ENCODE results near the gene CDK8.
"Not testable (repeated sequence)": the region's sequence is repeated elsewhere in the genome, so short reads cannot be mapped to it uniquely, and the experiment has no call there.

CDK8 gene

DNA sequence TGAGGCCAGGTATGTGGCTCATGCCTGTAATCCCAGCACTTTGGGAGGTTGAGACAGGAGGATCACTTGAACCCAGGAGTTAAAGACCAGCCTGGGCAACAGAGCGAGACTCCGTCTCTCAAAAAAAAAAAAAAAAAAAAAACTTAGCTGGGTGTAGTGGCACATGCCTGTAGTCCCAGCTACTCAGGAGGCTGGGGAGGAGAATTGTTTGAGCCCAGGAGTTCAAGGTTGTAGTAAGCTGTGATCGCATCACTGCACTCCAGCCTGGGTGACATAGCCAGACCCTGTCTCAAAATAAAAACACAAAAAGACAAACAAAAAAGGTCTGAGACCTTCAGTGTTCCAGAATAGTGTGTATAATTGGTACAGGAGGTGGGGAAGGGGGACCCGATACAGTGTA is 1.9 kb upstream of the CDK8 start:
- not testable (repeated sequence) for H3K4me3 ChIP-seq (ENCODE audit: insufficient read depth, low read depth, low read length, poor library complexity, severe bottlenecking); H3K27me3 ChIP-seq (replicated peaks; ENCODE audit: control insufficient read depth, insufficient read depth, low read length, poor library complexity, severe bottlenecking); H3K27ac ChIP-seq (ENCODE audit: insufficient read depth, low read length, poor library complexity, severe bottlenecking); H3K36me3 ChIP-seq (ENCODE audit: control insufficient read depth, insufficient read depth, low read length); DNase-seq; H3K4me1 ChIP-seq (ENCODE audit: control insufficient read depth, insufficient read depth, low read length, poor library complexity, severe bottlenecking); H3K9me3 ChIP-seq (ENCODE audit: control insufficient read depth, low read length)

DNA sequence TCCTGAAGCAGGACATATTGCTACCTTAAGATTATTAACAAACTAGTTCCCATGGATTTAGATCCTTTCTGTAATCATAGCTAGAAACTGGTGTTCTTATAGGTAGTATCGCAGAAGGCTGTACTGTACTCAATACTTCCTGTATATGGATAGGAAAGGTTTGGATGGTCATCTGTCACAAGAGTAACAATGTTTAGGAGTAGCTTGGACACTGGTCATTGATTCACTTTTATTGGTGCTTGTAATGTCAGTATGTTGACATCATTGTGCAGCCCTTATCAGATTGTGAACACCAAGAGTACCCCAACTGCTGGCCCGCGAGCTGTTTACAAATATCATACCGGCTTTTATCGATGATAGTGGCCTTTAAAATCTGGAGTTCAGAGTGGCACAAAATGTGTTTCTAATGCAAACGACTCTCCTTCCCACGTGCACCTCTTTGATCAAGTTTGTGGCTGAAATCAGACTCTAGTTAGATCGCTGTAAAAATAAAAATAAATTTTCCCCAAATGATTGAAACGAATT is 605 bp upstream of the CDK8 start:
- no peaks in the 10 kb centered on the region for H3K9me3 ChIP-seq (ENCODE audit: control insufficient read depth, low read length)
- H3K4me3 ChIP-seq (ENCODE audit: insufficient read depth, low read depth, low read length, poor library complexity, severe bottlenecking), result peak overlapping the region; percentile 100
- H3K27ac ChIP-seq (ENCODE audit: insufficient read depth, low read length, poor library complexity, severe bottlenecking), result peak overlapping the region; percentile 83
- H3K27me3 ChIP-seq (replicated peaks; ENCODE audit: control insufficient read depth, insufficient read depth, low read length, poor library complexity, severe bottlenecking), result no peaks in the 10 kb centered on the region
- H3K4me1 ChIP-seq (ENCODE audit: control insufficient read depth, insufficient read depth, low read length, poor library complexity, severe bottlenecking), result peaks cover 6% of the 10 kb centered on the region
- no peaks in the 10 kb centered on the region for H3K36me3 ChIP-seq (ENCODE audit: control insufficient read depth, insufficient read depth, low read length)
- DNase-seq, result no peak

DNA sequence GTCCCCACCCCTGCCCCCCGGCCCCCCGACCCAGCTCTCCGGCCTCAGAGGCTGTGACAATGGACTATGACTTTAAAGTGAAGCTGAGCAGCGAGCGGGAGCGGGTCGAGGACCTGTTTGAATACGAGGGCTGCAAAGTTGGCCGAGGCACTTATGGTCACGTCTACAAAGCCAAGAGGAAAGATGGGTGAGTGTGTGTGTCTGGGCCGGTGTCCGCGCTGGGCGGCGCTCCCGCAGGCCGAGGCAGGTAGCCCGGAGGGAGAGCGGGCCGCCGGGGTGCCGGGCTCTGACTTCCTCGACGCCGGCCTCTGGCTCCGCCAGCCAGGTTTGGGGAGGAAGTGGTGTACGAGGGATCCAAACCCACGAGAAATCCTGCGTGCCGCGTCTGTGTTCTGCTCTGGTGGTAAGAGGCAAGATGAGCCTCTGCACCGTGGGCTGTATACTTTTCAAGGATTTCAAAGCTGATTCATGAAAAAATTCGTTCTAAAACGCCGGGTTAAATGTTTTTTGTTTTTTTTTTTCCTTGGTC is 718 bp downstream of the CDK8 start:
- DNase-seq, result peak; percentile 38 to 46 (median 39)
- no peaks in the 10 kb centered on the region for H3K36me3 ChIP-seq (ENCODE audit: control insufficient read depth, insufficient read depth, low read length)
- no peaks in the 10 kb centered on the region for H3K9me3 ChIP-seq (ENCODE audit: control insufficient read depth, low read length)
- H3K4me1 ChIP-seq (ENCODE audit: control insufficient read depth, insufficient read depth, low read length, poor library complexity, severe bottlenecking), result peaks cover 6% of the 10 kb centered on the region
- peak overlapping the region; percentile 100 for H3K4me3 ChIP-seq (ENCODE audit: insufficient read depth, low read depth, low read length, poor library complexity, severe bottlenecking)
- peak overlapping the region; percentile 83 for H3K27ac ChIP-seq (ENCODE audit: insufficient read depth, low read length, poor library complexity, severe bottlenecking)
- H3K27me3 ChIP-seq (replicated peaks; ENCODE audit: control insufficient read depth, insufficient read depth, low read length, poor library complexity, severe bottlenecking), result no peaks in the 10 kb centered on the region

GRCh38 chr13:26255115-26255514 is 1.2 kb downstream of the CDK8 start:
- H3K27me3 ChIP-seq (replicated peaks; ENCODE audit: control insufficient read depth, insufficient read depth, low read length, poor library complexity, severe bottlenecking), result no peaks in the 10 kb centered on the region
- no peaks in the 10 kb centered on the region for H3K36me3 ChIP-seq (ENCODE audit: control insufficient read depth, insufficient read depth, low read length)
- no peaks in the 10 kb centered on the region for H3K9me3 ChIP-seq (ENCODE audit: control insufficient read depth, low read length)
- DNase-seq, result no peak
- peak overlapping the region; percentile 100 for H3K4me3 ChIP-seq (ENCODE audit: insufficient read depth, low read depth, low read length, poor library complexity, severe bottlenecking)
- peaks cover 6% of the 10 kb centered on the region for H3K4me1 ChIP-seq (ENCODE audit: control insufficient read depth, insufficient read depth, low read length, poor library complexity, severe bottlenecking)
- peak overlapping the region; percentile 83 for H3K27ac ChIP-seq (ENCODE audit: insufficient read depth, low read length, poor library complexity, severe bottlenecking)

DNA sequence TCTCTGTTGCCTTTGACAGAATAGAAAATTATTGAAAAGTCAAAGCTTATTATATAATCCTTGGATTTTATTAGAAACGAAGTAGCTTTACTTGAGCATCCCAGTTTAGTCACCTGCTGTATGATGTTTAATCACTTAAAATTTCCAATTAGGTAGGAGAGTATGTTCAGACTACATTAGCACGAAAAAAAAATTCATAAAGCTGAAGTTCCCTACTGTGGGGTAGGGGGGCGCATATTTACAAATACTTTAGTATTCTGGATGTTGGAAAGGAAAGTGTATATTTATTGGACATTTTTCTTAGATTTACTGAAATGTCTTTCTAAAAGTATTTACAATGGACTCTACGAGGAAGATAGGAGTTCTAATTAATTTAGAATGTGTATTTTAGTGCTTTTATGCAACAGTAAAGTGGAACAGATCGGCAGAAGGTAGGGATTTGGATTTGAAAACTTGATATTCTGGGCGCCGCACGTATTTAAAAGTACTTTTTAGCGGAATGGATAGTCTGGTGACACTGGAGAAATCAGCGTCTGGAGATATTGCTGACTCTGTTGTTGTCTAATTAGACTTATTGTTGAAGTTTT is 1.9 kb downstream of the CDK8 start:
- H3K4me1 ChIP-seq (ENCODE audit: control insufficient read depth, insufficient read depth, low read length, poor library complexity, severe bottlenecking), result peaks cover 6% of the 10 kb centered on the region
- H3K9me3 ChIP-seq (ENCODE audit: control insufficient read depth, low read length), result no peaks in the 10 kb centered on the region
- no peaks in the 10 kb centered on the region for H3K27me3 ChIP-seq (replicated peaks; ENCODE audit: control insufficient read depth, insufficient read depth, low read length, poor library complexity, severe bottlenecking)
- no peak for DNase-seq
- H3K4me3 ChIP-seq (ENCODE audit: insufficient read depth, low read depth, low read length, poor library complexity, severe bottlenecking), result peak overlapping the region; percentile 2
- H3K36me3 ChIP-seq (ENCODE audit: control insufficient read depth, insufficient read depth, low read length), result no peaks in the 10 kb centered on the region
- no peak overlapping the region for H3K27ac ChIP-seq (ENCODE audit: insufficient read depth, low read length, poor library complexity, severe bottlenecking)

DNA sequence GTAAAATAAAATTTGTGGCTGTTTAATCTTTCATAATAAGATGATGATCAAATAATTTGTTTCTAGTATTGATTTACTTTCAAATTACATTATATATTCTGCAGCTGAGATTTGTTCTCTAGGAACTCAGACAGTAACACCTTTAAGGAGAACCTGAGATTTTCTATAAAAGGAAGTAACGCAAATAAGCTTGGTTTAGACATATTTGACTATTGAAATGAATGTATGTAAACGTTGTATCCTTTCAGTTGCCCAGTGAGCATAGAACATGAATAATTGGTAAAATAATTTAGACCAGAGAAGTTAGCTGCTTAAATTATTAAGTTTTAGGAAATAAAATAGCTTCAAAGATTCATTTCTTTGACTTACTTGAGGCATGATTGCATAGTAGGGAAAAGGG is 3.1 kb downstream of the CDK8 start:
- Histone ChIP-seq H3K4me3 (ENCODE audit: insufficient read depth, low read depth, low read length, poor library complexity, severe bottlenecking) (no peak overlapping the region), H3K27me3 (replicated peaks; ENCODE audit: control insufficient read depth, insufficient read depth, low read length, poor library complexity, severe bottlenecking) (no peaks in the 10 kb centered on the region), H3K9me3 (ENCODE audit: control insufficient read depth, low read length) (no peaks in the 10 kb centered on the region), H3K27ac (ENCODE audit: insufficient read depth, low read length, poor library complexity, severe bottlenecking) (no peak overlapping the region), H3K4me1 (ENCODE audit: control insufficient read depth, insufficient read depth, low read length, poor library complexity, severe bottlenecking) (peaks cover 6% of the 10 kb centered on the region), H3K36me3 (ENCODE audit: control insufficient read depth, insufficient read depth, low read length) (no peaks in the 10 kb centered on the region)
- no peak for DNase-seq

GRCh38 chr13:26259634-26260033 is 5.7 kb downstream of the CDK8 start:
- H3K27me3 ChIP-seq (replicated peaks; ENCODE audit: control insufficient read depth, insufficient read depth, low read length, poor library complexity, severe bottlenecking), result no peaks in the 10 kb centered on the region
- H3K27ac ChIP-seq (ENCODE audit: insufficient read depth, low read length, poor library complexity, severe bottlenecking), result no peak overlapping the region
- H3K9me3 ChIP-seq (ENCODE audit: control insufficient read depth, low read length), result no peaks in the 10 kb centered on the region
- no peak overlapping the region for H3K4me3 ChIP-seq (ENCODE audit: insufficient read depth, low read depth, low read length, poor library complexity, severe bottlenecking)
- DNase-seq, result no peak
- H3K4me1 ChIP-seq (ENCODE audit: control insufficient read depth, insufficient read depth, low read length, poor library complexity, severe bottlenecking), result peaks cover 6% of the 10 kb centered on the region
- H3K36me3 ChIP-seq (ENCODE audit: control insufficient read depth, insufficient read depth, low read length), result no peaks in the 10 kb centered on the region

- no peak overlapping the region for H3K4me3 ChIP-seq (ENCODE audit: insufficient read depth, low read depth, low read length, poor library complexity, severe bottlenecking)
- H3K9me3 ChIP-seq (ENCODE audit: control insufficient read depth, low read length), result no peaks in the 10 kb centered on the region
- H3K27me3 ChIP-seq (replicated peaks; ENCODE audit: control insufficient read depth, insufficient read depth, low read length, poor library complexity, severe bottlenecking), result no peaks in the 10 kb centered on the region
- no peak for DNase-seq
- no peaks in the 10 kb centered on the region for H3K4me1 ChIP-seq (ENCODE audit: control insufficient read depth, insufficient read depth, low read length, poor library complexity, severe bottlenecking)
- H3K27ac ChIP-seq (ENCODE audit: insufficient read depth, low read length, poor library complexity, severe bottlenecking), result no peak overlapping the region
- H3K36me3 ChIP-seq (ENCODE audit: control insufficient read depth, insufficient read depth, low read length), result no peaks in the 10 kb centered on the region
These were observed 8.2 kb downstream of the CDK8 start for GRCh38 chr13:26262156-26262555.

GRCh38 chr13:26266311-26266710 is 12.4 kb downstream of the CDK8 start:
- Histone ChIP-seq H3K36me3 (ENCODE audit: control insufficient read depth, insufficient read depth, low read length) (no peaks in the 10 kb centered on the region), H3K27me3 (replicated peaks; ENCODE audit: control insufficient read depth, insufficient read depth, low read length, poor library complexity, severe bottlenecking) (no peaks in the 10 kb centered on the region), H3K9me3 (ENCODE audit: control insufficient read depth, low read length) (no peaks in the 10 kb centered on the region), H3K4me3 (ENCODE audit: insufficient read depth, low read depth, low read length, poor library complexity, severe bottlenecking) (no peak overlapping the region), H3K27ac (ENCODE audit: insufficient read depth, low read length, poor library complexity, severe bottlenecking) (no peak overlapping the region), H3K4me1 (ENCODE audit: control insufficient read depth, insufficient read depth, low read length, poor library complexity, severe bottlenecking) (no peaks in the 10 kb centered on the region)
- DNase-seq, result no peak

GRCh38 chr13:26270707-26271106 is 16.8 kb downstream of the CDK8 start:
- no peak for DNase-seq
- Histone ChIP-seq H3K9me3 (ENCODE audit: control insufficient read depth, low read length) (no peaks in the 10 kb centered on the region), H3K36me3 (ENCODE audit: control insufficient read depth, insufficient read depth, low read length) (no peaks in the 10 kb centered on the region), H3K27me3 (replicated peaks; ENCODE audit: control insufficient read depth, insufficient read depth, low read length, poor library complexity, severe bottlenecking) (no peaks in the 10 kb centered on the region), H3K4me3 (ENCODE audit: insufficient read depth, low read depth, low read length, poor library complexity, severe bottlenecking) (no peak overlapping the region), H3K4me1 (ENCODE audit: control insufficient read depth, insufficient read depth, low read length, poor library complexity, severe bottlenecking) (no peaks in the 10 kb centered on the region), H3K27ac (ENCODE audit: insufficient read depth, low read length, poor library complexity, severe bottlenecking) (no peak overlapping the region)
